ENCODE results near the gene RLN3. TPM values are rescaled to one million over a fixed set of nuclear protein-coding genes. Genes with fewer than 3 reads are reported as not detected.

The RLN3 gene
- total and polyA plus RNA-seq, 4 donors: not detected

DNA sequence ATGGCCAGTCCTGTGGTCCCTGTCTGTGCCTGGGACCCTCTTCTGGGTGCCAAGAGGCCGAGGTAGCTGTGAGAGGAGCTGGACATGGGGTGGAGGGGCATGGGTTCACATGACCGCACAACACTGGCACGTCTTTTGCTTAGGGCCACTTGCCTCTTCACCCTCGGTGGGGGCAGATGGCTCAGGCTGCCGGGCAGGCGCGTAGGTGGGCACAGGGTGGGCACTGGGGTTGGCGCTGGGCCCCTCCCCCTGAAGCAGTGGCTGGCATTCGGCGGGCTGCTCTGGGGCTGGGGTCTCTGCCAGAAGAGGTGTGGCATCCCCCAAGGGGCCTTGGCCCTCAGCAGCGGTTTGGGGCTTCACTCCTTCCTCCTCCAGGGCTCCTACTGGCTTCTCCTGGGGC lies 25.6 kb downstream of the RLN3 start:
- peaks cover 0 to 3% (median 0%) of the 10 kb centered on the region in 4 donors for H3K27me3 ChIP-seq (ENCODE audit: control insufficient read depth in 4 of 4, insufficient read depth in 4 of 4, low read length in 3 of 4)
- H3K27ac ChIP-seq (ENCODE audit: low read depth in 1 of 2, low read length in 2 of 2): no peak overlapping the region
- no peaks in the 10 kb centered on the region for H3K9me3 ChIP-seq (ENCODE audit: control insufficient read depth in 4 of 4, low read length in 3 of 4)
- H3K9ac ChIP-seq (ENCODE audit: low read depth in 1 of 2, low read length in 2 of 2): no peak overlapping the region
- DNase-seq (ENCODE audit: low spot score): no peak
- WGBS: 93% methylated on average over 11 of the region's 11 CpGs
- peaks cover 0 to 5% (median 2%) of the 10 kb centered on the region in 4 donors for H3K4me1 ChIP-seq (ENCODE audit: control insufficient read depth in 4 of 4, insufficient read depth in 4 of 4, low read length in 3 of 4)
- TF ChIP-seq REST (IDR thresholded peaks at IDR 0.05) (no peak), HNF4G (IDR thresholded peaks at IDR 0.05) (no peak), CTCF (IDR thresholded peaks at IDR 0.05; ENCODE audit: low read depth, low read length, missing input control) (no peak), EGR1 (IDR thresholded peaks at IDR 0.05; ENCODE audit: low read depth in 2 of 2) (no peak), RAD21 (IDR thresholded peaks at IDR 0.05) (no peak), TAF1 (conservative IDR thresholded peaks at IDR 0.05) (no peak), YY1 (IDR thresholded peaks at IDR 0.05) (no peak), ZBTB33 (IDR thresholded peaks at IDR 0.05) (no peak), FOXA1 (IDR thresholded peaks at IDR 0.05) (no peak), GABPA (IDR thresholded peaks at IDR 0.05 in 1 of 2, conservative IDR thresholded peaks at IDR 0.05 in 1 of 2) (no peak)
- TF ChIP-seq, protein P1, sequence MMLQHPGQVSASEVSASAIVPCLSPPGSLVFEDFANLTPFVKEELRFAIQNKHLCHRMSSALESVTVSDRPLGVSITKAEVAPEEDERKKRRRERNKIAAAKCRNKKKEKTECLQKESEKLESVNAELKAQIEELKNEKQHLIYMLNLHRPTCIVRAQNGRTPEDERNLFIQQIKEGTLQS (IDR thresholded peaks at IDR 0.05): no peak
- H3K4me3 ChIP-seq (ENCODE audit: low read depth in 1 of 3, low read length in 3 of 3): no peak overlapping the region
- peaks cover 7 to 27% (median 13%) of the 10 kb centered on the region in 4 donors for H3K36me3 ChIP-seq (ENCODE audit: control insufficient read depth in 4 of 4, insufficient read depth in 3 of 4, low read depth in 1 of 4, low read length in 3 of 4)

GRCh38 chr19:14054099-14054498 lies 26.2 kb downstream of the RLN3 start:
- Histone ChIP-seq H3K27ac (ENCODE audit: low read depth in 1 of 2, low read length in 2 of 2) (no peak overlapping the region), H3K9me3 (ENCODE audit: control insufficient read depth in 4 of 4, low read length in 3 of 4) (no peaks in the 10 kb centered on the region), H3K36me3 (ENCODE audit: control insufficient read depth in 4 of 4, insufficient read depth in 3 of 4, low read depth in 1 of 4, low read length in 3 of 4) (peaks cover 7 to 27% (median 13%) of the 10 kb centered on the region in 4 donors), H3K27me3 (ENCODE audit: control insufficient read depth in 4 of 4, insufficient read depth in 4 of 4, low read length in 3 of 4) (peaks cover 0 to 3% (median 0%) of the 10 kb centered on the region in 4 donors), H3K9ac (ENCODE audit: low read depth in 1 of 2, low read length in 2 of 2) (no peak overlapping the region), H3K4me1 (ENCODE audit: control insufficient read depth in 4 of 4, insufficient read depth in 4 of 4, low read length in 3 of 4) (peaks cover 1 to 9% (median 4%) of the 10 kb centered on the region in 4 donors), H3K4me3 (ENCODE audit: low read depth in 1 of 3, low read length in 3 of 3) (no peak overlapping the region)
- no peak for DNase-seq (ENCODE audit: low spot score)
- WGBS: 92% methylated on average over 6 of the region's 6 CpGs
- TF ChIP-seq RXRA (IDR thresholded peaks at IDR 0.05): no peak
- no peak for TF ChIP-seq CTCF (IDR thresholded peaks at IDR 0.05; ENCODE audit: low read depth, low read length, missing input control)
- no peak for TF ChIP-seq GABPA (IDR thresholded peaks at IDR 0.05 in 1 of 2, conservative IDR thresholded peaks at IDR 0.05 in 1 of 2)
- no peak for TF ChIP-seq SP1 (IDR thresholded peaks at IDR 0.05)
- no peak for TF ChIP-seq NR2F2 (IDR thresholded peaks at IDR 0.05)
- no peak for TF ChIP-seq ZBTB33 (IDR thresholded peaks at IDR 0.05)
- TF ChIP-seq, protein P1 (IDR thresholded peaks at IDR 0.05): no peak
- TF ChIP-seq TAF1 (conservative IDR thresholded peaks at IDR 0.05): no peak
- no peak for TF ChIP-seq EGR1 (IDR thresholded peaks at IDR 0.05; ENCODE audit: low read depth in 2 of 2)
- no peak for TF ChIP-seq FOXA2 (IDR thresholded peaks at IDR 0.05)
- no peak for TF ChIP-seq HNF4G (IDR thresholded peaks at IDR 0.05)
- TF ChIP-seq YY1 (IDR thresholded peaks at IDR 0.05): no peak

Measured in liver (tissue), 9 donors.